HG02678 (cell line): ENCODE data around the gene F2.
"Not testable (repeated sequence)": the region's sequence is repeated elsewhere in the genome, so short reads cannot be mapped to it uniquely, and the experiment has no call there.

ENCODE experiments used
- ATAC-seq: cut with Tn5 transposase; IDR thresholded peaks from one replicate; pipeline ENCODE4 v1.9.1; 2021; ENCODE audit warnings: mild to moderate bottlenecking, moderate library complexity; ENCODE audit not compliant: unreplicated experiment

F2 gene

GRCh38 chr11:46684367-46684766, 34.6 kb upstream of the F2 start:
- ATAC-seq = no peak

DNA sequence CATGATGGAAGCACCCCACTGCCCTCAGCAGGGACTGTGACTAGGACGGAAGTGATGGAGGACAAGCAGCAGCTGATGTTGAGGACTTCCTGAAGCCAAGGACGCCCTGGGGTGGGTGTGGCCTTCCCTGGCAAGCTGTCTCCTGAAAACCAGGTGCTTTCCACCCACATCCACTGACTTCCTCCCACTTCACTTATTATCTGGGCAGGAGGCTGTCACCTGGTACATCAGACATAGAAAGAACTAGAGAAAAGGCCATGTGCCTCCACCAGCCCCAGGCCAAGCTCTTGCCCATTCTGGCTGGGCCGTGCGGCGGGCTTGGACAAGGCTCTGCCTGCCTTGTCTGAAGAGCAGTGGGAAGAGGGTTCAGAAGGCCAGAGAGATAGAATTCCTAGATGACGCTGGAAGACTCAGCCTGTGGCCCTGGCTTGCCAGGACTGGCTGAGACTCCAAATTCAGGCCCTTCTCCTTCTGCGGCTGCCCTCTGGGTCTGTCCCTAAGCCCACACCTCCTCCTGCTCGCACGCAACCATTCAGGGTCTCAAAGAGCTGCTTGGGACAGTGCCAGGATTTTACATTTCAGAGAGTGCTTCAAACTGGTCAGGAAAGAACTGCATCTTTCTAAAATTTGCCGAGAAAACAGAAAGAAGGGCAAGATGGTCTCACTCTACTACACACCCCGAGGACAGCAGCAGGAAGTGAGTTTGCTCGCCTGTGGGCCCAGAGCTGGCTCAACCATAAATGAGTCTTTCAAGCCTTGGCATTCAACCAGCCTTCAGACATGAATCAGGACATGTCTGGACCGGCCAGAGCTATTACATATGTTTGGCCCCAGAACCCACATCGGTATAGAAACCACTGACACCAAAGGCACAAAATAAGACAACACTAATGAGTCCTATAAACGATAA, 31.9 kb upstream of the F2 start:
- no peak for ATAC-seq

DNA sequence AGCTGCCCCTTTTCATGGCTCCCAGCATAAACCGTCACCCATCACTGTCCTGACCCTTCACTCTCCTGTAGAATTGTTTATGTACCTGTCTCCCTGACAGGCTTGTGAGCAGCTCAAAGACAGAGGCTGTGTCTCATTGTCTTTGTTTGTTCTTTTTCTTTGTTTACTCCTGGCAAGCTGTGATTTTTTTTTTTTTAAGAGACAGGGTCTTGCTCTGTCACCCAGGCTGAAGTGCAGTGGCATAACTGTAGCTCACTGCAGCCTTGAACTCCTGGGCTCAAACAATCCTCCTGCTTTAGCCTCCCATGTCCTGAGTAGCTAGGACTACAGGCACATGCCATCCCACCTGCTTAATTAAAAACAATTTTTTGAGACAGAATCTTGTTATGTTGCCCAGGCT, 28.3 kb upstream of the F2 start:
- ATAC-seq = no peak

DNA sequence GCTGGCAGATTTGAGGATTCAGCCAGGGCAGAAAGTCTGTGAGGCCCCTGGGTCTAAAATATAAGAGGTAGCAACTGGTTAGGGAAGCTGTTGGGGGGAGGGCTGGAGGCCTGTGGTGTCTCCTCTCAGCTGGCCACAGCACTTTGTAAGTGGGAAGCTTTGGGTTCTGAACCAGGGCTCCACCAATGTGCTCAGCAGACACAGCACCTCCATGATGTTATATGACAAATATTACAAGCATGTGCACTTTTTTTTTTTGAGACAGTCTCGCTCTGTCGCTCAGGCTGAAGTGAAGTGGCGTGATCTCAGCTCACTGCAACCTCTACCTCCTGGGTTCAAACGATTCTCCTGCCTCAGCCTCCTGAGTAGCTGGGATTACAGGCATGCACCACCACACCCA, 26.6 kb upstream of the F2 start:
- ATAC-seq = no peak

GRCh38 chr11:46693597-46694012, 25.4 kb upstream of the F2 start:
- ATAC-seq = no peak

DNA sequence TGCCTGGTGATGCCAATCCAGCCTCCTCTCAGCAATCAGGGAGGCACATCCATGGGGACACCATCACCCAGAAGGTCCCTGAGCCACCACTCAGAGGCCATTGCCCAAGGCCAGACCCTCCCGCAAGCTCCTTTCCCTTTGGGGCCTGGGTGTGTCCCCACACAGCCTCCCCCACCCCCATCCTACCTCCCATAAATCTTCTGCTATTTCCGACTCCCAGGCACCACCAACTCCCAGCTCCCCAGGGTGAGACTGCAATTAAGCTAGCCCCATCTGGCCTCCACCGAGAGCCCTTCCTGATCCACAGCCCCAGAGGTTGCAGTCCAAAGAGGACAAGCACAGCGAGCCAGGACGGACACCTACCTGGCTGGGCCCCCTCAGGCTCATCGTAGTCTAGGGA, 24.9 kb upstream of the F2 start:
- no peak for ATAC-seq

- no peak for ATAC-seq
Measured at GRCh38 chr11:46694607-46695006, 24.4 kb upstream of the F2 start.

- no peak for ATAC-seq
Measured at GRCh38 chr11:46695345-46696211, 23.4 kb upstream of the F2 start.

- ATAC-seq = no peak
Measured at GRCh38 chr11:46696212-46696558, 22.8 kb upstream of the F2 start.

DNA sequence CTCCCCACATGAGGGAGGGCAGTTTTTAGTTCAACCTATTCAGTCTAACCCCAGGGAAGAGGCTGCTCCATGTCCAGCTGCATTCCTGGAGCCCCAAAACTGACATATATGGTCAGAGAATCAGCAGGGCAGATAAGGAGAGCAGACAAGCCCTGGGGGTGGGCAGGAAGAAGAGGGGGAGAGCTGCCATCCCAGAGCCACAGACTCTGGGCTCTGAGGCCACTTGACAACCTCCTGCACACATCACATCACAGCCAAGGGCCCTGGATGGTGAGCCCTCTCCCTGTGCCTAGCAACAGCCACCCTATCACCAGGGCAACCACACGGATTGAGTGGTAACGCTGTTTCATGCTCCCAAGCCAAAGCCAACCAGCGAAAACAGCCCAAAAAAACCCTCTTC, 21.7 kb upstream of the F2 start:
- ATAC-seq = no peak

GRCh38 chr11:46697723-46698122, 21.3 kb upstream of the F2 start:
- no peak for ATAC-seq

DNA sequence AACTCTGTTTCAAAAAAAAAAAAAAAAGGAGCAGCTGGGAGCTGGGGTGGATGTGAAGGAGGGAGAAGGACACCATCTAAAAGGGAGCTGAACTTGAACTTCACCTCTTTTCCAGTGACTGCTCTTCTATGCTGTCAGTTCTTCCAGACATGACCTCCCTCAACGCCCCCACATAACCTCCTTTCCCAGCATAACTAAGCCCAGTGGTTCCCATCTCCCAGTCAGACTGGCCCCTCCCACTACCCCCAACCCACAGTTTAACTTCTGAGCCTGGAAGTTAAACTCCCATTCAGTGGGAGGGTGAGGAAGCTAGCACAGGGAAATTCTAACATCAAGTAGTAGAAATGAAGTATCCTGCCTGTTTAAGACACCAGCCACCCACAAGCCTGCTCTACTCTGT, 20.4 kb upstream of the F2 start:
- no peak for ATAC-seq

DNA sequence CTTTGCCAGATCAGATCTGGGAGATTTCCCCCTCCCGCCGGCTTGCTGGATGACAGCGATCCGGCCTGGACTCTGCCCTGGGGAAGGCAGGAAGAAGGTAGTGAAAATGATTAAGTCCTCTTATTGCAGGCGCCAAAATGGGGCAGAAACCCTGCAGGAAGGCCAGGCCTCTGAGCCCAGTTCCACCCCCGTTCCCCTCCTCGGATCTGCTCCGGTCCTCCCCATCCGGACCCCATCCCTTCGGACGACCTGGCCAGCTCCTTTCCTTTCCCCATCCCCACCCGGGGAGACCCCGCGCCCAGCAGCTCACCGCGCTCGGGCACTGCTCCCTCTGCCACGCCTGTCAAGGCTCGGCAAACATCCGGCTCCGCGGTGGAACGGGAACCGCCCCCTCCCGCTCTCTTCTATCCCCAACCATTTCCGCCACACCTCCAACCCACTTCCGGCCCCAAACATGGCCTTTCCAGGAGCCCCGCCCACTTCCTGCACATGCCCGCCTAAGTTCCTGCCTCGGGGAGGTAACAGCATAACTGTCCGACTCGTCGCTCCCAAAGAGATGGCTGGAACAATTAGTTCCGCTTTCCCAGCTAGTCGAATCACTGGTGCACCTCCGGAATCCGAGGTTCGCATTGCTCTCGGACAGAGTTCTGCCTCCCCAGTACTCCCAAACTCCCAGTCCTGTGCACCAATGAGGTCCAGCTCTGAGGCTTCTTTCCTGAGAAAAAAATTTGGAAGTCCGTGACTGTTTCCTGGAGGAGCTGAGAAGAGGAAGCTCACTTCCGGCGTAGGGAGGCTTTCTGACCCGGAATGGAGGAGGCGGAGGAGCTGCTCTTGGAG, 18.6 kb upstream of the F2 start, which contains the start of the genes ARHGAP1 and ZNF408:
Gene ARHGAP1, minus strand, starts transcription at position 379 of the 837 bp plus-strand sequence. CDS start 4,512 bp downstream, outside the sequence.
Gene ZNF408, plus strand, starts transcription at position 791 of the 837 bp plus-strand sequence. Its CDS starts 17 bp downstream, at position 808.
- peak; percentile 96 for ATAC-seq

- no peak for ATAC-seq
Measured at GRCh38 chr11:46701078-46701654, 17.8 kb upstream of the F2 start.

- ATAC-seq = no peak
Measured at GRCh38 chr11:46705070-46705688, 13.8 kb upstream of the F2 start.

- no peak for ATAC-seq
Measured at GRCh38 chr11:46706886-46707285, 12.1 kb upstream of the F2 start.

- not testable (repeated sequence) for ATAC-seq
Measured at GRCh38 chr11:46709351-46709750, 9.7 kb upstream of the F2 start.

- no peak for ATAC-seq
Measured at GRCh38 chr11:46710821-46711269, 8.2 kb upstream of the F2 start.

DNA sequence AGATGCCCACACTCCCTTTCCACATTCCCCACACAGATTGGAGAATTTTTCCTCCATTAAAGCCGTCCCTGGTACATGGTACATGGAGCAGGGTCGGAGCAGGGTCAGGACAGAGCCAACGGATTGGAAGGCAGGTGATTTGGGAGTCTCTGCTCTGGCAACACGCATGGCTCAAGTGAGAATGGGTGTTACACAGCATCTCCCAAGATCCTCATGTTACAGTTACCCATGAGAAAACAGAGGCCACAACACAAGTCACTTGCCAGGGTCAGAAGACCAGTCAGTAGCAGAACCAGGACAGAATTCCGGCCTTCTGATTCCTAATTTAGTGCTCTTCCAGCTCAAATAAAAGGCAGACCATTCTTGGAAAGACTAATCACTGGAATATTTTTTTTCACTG, 7.7 kb upstream of the F2 start:
- no peak for ATAC-seq
